Measurements from ENCODE around the gene IZUMO1.
A peak's percentile ranks its signal among the peaks of the same experiment; 100 is the strongest.

Gene IZUMO1

DNA sequence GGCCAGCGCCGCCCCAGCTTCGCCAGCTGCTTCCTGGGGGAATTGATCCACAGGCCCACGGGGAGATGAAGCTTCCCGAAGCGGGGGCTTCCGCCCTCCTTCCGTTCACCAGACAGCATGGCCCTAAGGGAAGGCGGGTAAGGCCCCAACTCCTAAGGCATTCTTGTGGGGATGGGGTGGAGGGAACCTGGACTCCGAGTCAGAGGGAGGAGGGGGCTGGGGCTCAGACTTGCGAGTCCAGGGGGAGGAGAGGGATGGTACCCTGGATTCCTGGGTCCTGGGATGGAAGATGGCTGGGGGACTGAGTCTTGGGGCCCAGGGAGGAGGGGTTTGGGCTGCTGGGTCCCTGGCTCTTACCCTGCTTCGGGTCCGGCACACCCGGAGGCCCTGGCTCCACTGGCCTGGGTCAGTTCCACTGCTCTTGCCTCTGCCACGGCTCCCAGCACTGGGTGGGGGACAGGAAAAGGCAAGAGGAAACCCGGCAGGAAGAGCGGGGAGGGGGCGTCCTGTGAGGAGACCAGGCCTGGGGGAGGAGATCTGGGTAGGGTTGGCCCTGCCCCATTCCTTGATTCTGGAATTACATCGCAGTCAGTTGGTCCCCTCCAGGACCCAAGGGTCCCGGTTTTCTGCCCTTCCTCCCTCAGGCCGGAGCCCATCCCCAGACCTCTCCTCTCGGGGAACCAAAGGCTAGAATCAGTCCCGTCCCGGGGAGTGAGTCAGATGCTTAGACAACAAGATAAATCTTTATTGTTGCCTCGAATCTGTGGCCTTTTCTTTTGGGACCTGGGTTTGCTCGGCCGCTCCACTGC, 6.3 kb downstream of the IZUMO1 start, which contains the start of gene RASIP1:
TSS of gene RASIP1 (minus strand) at position 447 of the 809 bp plus-strand sequence. CDS start at position 119, 328 bp downstream.
- no peak for DNase-seq (ENCODE audit: low read depth)
- H3K4me3 ChIP-seq (ENCODE audit: low read depth, low read length) = peak within 1 kb of the TSS; percentile 47

DNA sequence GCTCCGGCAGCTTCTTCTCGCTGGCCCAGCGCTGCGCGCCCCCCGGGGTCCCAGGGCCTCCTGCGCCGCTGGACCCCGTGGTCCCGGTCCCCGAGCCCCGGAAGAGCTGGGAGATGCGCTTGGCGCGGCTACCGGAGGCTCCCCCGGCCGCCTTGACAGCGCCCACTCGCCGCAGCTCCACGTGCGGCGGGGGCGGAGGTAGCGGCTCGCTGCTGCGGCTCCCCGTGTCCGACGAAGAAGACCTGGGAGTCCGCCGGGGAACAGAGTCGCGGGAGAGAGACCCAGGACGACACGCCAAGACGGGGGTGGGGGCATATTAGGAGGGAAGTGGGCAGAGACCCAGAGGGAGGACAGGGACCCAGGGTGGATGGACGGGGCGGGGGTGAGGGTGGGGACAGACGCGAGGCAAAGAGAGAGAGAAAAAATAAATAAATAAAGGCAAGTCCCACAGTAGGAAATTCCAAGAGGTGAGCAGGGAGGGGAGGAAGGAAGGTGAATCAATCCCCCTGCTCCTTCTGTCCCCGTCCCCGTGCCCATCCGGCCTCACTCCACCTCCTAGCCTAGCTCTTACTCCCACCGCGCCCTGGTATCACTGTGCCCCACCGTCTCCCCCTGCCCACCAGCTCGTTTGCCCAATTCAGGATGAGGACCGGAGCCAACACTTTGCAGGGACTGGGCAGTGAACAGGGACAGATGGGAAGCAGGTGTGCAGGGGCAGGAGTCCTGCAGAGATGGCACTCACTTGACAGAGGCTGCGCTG, 7.1 kb downstream of the IZUMO1 start:
- H3K4me3 ChIP-seq (ENCODE audit: low read depth, low read length) = peak overlapping the region; percentile 47
- DNase-seq (ENCODE audit: low read depth) = no peak

DNA sequence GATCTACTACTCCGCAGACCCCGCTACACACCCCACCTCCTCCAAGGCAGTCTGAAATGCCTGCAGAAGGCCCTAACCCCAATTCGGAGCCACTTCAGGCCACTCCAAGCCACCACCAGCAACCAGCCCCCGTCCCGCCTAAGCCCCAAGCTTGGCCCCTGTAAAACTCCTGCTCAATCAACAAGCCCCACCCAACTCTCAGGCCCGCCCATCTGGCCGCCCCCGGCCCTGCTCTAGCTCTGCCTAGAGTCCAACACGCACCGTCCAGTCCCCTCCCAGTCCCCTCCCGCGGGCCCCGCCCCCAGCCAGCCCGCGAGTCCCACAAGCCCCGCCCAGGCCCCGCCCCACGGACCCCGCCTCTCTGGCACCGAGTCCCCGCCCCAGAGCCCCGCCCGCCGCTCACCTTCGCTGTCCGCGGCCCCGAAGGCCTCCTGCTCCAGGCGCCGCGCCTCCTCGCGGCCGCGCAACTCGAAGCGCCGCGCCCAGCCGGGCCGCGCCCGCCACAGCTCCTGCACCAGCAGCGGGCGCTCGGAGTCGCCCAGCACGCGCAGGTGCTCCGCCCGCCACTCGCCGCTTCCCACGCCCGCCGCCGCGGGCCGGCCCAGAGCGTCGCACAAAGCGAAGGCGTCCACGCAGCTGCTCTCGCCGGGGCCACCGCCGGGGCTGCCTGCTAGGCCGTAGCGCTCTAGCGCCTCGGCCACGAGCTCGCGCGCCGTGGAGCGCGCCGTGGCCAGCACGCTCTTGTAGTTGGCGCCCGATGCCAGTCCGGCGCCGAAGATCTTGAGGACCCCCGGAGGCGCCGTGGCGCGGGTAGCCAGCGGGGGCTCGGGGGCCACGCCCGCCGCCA, 7.9 kb downstream of the IZUMO1 start:
- peak; percentile 28 for DNase-seq (ENCODE audit: low read depth)
- peak overlapping the region; percentile 47 for H3K4me3 ChIP-seq (ENCODE audit: low read depth, low read length)

DNA sequence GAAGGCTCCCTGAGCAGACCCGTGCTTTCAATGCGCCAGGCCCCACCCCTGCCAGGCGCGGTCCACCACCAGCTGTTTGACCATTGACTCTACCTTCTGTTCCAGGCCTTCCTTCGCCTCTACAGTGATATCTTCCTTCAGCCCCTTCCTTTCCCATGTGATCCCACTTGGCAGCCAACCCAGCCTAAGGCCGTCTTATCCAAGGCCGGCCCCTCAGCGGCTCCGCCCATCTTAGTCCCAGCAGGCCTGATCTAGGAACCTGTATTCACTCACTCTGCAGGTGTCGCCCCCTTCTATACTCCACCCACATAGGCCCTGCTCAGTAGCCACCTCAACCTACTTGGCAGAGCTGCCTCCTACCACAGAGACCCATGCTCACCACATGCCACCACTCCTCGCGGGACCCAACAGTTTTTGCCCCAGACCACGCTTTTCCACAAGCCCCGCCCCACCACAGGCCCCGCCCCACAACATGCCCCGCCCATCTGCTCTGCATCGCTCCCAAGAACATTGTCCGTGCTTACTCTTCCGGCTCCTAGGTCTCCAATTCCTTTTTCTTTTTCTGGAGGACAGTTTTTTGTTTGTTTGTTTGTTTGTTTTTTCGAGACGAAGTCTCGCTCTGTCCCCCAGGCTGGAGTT, 9.2 kb downstream of the IZUMO1 start:
- no peak overlapping the region for H3K4me3 ChIP-seq (ENCODE audit: low read depth, low read length)
- DNase-seq (ENCODE audit: low read depth) = no peak

- DNase-seq (ENCODE audit: low read depth) = no peak
- H3K4me3 ChIP-seq (ENCODE audit: low read depth, low read length) = peak overlapping the region; percentile 18
Observed at GRCh38 chr19:48735031-48735615, 11.6 kb downstream of the IZUMO1 start.

GRCh38 chr19:48734625-48735024, 12.1 kb downstream of the IZUMO1 start:
- no peak overlapping the region for H3K4me3 ChIP-seq (ENCODE audit: low read depth, low read length)
- no peak for DNase-seq (ENCODE audit: low read depth)

DNA sequence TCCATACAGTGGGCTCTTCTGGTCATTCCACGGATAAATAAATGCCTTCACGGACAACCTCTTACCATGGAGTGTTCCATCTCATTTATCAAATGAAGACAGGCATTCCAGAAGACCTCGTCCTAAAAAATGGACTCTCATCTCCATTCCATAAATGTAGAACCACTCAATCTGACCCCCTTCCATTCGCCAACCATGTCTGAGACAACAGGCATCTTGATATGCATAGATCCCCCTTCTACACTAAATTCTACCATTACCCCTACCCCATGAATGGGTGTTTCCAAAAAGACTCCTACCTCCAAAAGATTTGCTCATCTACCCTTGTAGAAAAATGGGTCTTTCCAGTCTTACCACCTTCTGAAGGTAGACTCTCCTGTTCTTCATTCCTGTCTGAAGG, 15.3 kb downstream of the IZUMO1 start:
- DNase-seq (ENCODE audit: low read depth) = no peak
- no peak overlapping the region for H3K4me3 ChIP-seq (ENCODE audit: low read depth, low read length)

- no peak for DNase-seq (ENCODE audit: low read depth)
- H3K4me3 ChIP-seq (ENCODE audit: low read depth, low read length) = peak overlapping the region; percentile 9
Observed at GRCh38 chr19:48728911-48729664, 17.6 kb downstream of the IZUMO1 start.

- DNase-seq (ENCODE audit: low read depth) = no peak
- H3K4me3 ChIP-seq (ENCODE audit: low read depth, low read length) = no peak overlapping the region
Observed at GRCh38 chr19:48726556-48726955, 20.2 kb downstream of the IZUMO1 start.

GRCh38 chr19:48724796-48725753, 21.6 kb downstream of the IZUMO1 start:
- no peak overlapping the region for H3K4me3 ChIP-seq (ENCODE audit: low read depth, low read length)
- DNase-seq (ENCODE audit: low read depth) = peak; percentile 84

GRCh38 chr19:48722196-48722708, 24.5 kb downstream of the IZUMO1 start:
- DNase-seq (ENCODE audit: low read depth) = no peak
- no peak overlapping the region for H3K4me3 ChIP-seq (ENCODE audit: low read depth, low read length)

DNA sequence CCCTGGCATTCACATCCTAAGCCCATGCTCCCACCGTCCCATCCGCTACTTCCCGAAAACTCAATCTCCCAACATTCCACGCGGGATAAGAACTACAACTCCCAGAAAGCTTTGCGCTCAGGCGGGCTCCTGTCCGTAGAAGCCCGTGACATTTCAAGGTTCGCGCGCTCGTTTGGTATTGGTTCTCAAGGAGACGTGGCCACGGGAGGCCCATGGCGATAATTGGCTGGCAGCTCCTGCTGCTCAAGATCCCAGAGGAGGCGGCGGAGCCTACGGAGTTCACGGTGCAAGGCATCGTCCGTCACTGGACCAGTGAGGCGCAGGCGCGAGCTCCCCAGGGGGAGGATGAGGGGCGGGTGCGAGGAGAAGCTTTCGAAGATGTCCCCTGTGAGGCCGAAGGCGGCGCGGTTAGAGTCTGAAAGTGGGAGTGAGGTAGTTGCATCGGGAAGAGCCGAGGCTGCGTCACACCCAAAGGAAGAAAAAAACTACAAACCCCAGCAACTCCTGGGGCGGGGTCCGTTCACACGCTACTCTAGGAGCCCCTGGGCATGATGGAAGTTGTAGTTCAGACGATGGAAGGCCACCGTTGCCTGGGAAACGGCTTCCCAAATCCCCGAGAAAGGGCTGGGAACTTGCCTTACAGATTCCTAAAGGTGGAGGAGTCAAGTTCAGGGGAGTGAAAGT, 26.0 kb downstream of the IZUMO1 start:
- peak; percentile 98 for DNase-seq (ENCODE audit: low read depth)

GRCh38 chr19:48720251-48720612, 26.5 kb downstream of the IZUMO1 start:
- DNase-seq (ENCODE audit: low read depth) = no peak
- peak overlapping the region; percentile 66 for H3K4me3 ChIP-seq (ENCODE audit: low read depth, low read length)

More for the DNA sequence above, 26.0 kb downstream of the IZUMO1 start:
- H3K4me3 ChIP-seq (ENCODE audit: low read depth, low read length) = peak overlapping the region; percentile 66

DNA sequence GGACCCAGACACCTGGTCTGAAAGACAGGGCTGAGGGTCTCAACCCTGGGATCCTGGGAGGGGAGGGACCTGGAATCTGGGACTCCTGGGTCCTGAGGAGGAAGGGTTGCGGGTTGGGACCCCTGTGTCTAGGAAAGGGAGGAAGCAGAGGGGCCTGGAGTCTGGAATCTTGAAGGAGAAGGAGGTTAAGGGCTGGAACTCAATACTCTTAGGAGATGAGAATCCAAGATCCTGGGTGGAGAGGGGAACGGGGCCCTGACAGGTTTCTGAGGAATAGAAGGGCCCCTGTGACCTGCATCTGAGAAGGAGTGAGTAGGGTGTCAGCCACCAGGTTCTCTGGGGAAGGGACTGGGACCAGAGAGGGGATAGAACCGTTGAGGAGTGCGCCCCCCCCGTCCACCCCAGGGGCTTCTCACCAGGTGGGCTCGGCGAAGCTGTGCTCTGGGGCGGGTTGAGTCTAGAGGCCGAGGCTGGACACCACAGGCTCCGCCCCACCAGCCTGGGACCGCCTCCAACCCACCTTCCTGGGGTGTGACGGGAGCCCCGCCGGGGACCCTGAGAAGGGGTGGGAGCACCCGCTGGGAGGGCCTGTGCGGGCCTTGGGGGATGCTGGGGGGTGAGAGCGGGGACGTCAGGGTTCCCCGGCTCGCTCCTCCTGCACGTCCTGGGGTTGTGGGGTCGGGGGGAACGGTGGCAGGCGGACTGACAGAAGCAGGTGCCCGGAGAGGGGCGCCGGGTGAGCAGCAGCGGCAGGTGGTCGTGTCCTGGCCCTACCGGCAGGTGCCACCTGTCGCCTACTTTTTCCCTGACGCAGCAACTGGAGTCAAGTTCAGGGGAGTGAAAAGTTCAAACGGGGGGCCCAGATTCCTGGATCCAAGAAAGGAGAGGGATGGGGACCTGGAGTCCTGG, 27.2 kb downstream of the IZUMO1 start, which contains the start of gene MAMSTR:
TSS of gene MAMSTR (minus strand) at position 463 of the 909 bp plus-strand sequence. CDS start 694 bp downstream, outside the sequence.
- DNase-seq (ENCODE audit: low read depth) = no peak
- H3K4me3 ChIP-seq (ENCODE audit: low read depth, low read length) = peak within 1 kb of the TSS; percentile 66

- H3K4me3 ChIP-seq (ENCODE audit: low read depth, low read length) = peak overlapping the region; percentile 16
Observed at GRCh38 chr19:48718711-48719231, 27.9 kb downstream of the IZUMO1 start.

More at GRCh38 chr19:48718711-48719231, 27.9 kb downstream of the IZUMO1 start:
- DNase-seq (ENCODE audit: low read depth) = no peak
